Sigmoid colon (tissue), 4 donors: ENCODE data around the gene S100A7.

Experiments used
- POLR2AphosphoS5 ChIP-seq, 4 donors: sonication (generic); formaldehyde crosslinking; IDR thresholded peaks; one replicate each; pipeline ENCODE4 v1.6.1; 2017; ENCODE audit warnings: antibody characterized with exemption in 4 of 4
- TF ChIP-seq, protein P1 (sequence below), 4 experiments: fragments of 450-650 bp in 3 of 4; fragments of 200-600 bp in 1 of 4; IDR thresholded peaks; one replicate each; pipeline ENCODE4 v1.5.1; 2016 to 2019; ENCODE audit warnings: antibody characterized with exemption in 4 of 4, mild to moderate bottlenecking in 3 of 4, moderate library complexity in 2 of 4

DNA sequence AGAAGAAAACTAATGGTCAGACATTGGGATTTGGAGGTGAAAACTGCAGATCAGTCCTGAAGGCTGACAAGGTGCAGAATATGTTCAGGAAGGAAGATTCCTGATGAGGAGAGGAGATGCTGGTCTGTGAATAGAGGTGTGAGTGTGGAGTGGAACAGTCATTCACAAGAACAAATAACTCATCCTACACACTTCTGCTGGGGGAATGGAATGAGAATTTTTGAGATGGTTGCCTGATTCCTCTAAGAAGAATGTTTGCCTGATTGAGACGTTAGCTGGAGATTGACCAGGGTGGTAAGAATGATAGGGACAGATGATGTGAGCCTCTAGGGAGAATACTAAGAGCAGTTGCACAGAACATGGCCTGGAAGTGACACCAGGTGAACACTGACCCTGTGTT is 4.1 kb downstream of the S100A7 start:
- TF ChIP-seq POLR2AphosphoS5 (IDR thresholded peaks at IDR 0.05), result no peak
- TF ChIP-seq, protein P1, sequence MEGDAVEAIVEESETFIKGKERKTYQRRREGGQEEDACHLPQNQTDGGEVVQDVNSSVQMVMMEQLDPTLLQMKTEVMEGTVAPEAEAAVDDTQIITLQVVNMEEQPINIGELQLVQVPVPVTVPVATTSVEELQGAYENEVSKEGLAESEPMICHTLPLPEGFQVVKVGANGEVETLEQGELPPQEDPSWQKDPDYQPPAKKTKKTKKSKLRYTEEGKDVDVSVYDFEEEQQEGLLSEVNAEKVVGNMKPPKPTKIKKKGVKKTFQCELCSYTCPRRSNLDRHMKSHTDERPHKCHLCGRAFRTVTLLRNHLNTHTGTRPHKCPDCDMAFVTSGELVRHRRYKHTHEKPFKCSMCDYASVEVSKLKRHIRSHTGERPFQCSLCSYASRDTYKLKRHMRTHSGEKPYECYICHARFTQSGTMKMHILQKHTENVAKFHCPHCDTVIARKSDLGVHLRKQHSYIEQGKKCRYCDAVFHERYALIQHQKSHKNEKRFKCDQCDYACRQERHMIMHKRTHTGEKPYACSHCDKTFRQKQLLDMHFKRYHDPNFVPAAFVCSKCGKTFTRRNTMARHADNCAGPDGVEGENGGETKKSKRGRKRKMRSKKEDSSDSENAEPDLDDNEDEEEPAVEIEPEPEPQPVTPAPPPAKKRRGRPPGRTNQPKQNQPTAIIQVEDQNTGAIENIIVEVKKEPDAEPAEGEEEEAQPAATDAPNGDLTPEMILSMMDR (IDR thresholded peaks at IDR 0.05), result no peak
